Caco-2 (cell line): ENCODE measurements around the gene CCDC197. TPM values are rescaled to one million over a fixed set of nuclear protein-coding genes. Genes with fewer than 3 reads are reported as not detected.

Source experiments
- BruUV-seq: library from RNA; stranded (reverse); fragments of 400-500 nt; replicated peaks from 2 replicates; lab custom pipeline; 2021; lab: Mats Ljungman, UMichigan
- CTCF ChIA-PET: fragments of 300-600 bp; sonication (Branson Sonifier 250); formaldehyde crosslinking; loops from one replicate; lab custom pipeline; 2022; ENCODE audit warnings: antibody characterized with exemption; lab: Charles Lee
- POLR2A ChIA-PET: fragments of 300-600 bp; sonication (Branson Sonifier 250); formaldehyde crosslinking; loops from one replicate; lab custom pipeline; 2022; ENCODE audit warnings: antibody characterized with exemption; lab: Charles Lee
- DNase-seq, 2 experiments: peaks; one replicate each; pipeline versions ENCODE4 v3.0.0 to v3.0.0-alpha.2; 2020 to 2022
- H3K27me3 ChIP-seq: replicated peaks from 2 replicates; pipeline ENCODE4 v1.6.0; 2011; ENCODE audit warnings: low read length; ENCODE audit not compliant: control insufficient read depth, insufficient read depth
- H3K36me3 ChIP-seq: 2 replicates; pipeline ENCODE4 v1.5.1; 2011; ENCODE audit warnings: low read length; ENCODE audit not compliant: control insufficient read depth, insufficient read depth
- H3K4me1 ChIP-seq: fragments of 250-450 bp; sonication (Bioruptor Pico); 2 replicates; pipeline ENCODE4 v1.5.1; 2020; ENCODE audit warnings: mild to moderate bottlenecking
- H3K4me3 ChIP-seq: 2 replicates; pipeline ENCODE4 v1.5.1; 2011; ENCODE audit warnings: low read depth, mild to moderate bottlenecking, control low read depth, low read length
- H3K9me3 ChIP-seq: fragments of 250-450 bp; sonication (Bioruptor Pico); 2 replicates; pipeline ENCODE4 v1.5.1; 2020; ENCODE audit warnings: mild to moderate bottlenecking, moderate library complexity
- H3K27ac Mint-ChIP-seq: one replicate; pipeline ENCODE4 v1.8.0; 2022; ENCODE audit warnings: mixed read lengths; ENCODE audit not compliant: unreplicated experiment
- H3K27me3 Mint-ChIP-seq: one replicate; pipeline ENCODE4 v1.8.0; 2022; ENCODE audit warnings: mixed read lengths; ENCODE audit not compliant: insufficient read depth, unreplicated experiment
- H3K36me3 Mint-ChIP-seq: one replicate; pipeline ENCODE4 v1.8.0; 2022; ENCODE audit warnings: mild to moderate bottlenecking, mixed read lengths; ENCODE audit not compliant: insufficient read depth, unreplicated experiment
- H3K4me1 Mint-ChIP-seq: one replicate; pipeline ENCODE4 v1.8.0; 2022; ENCODE audit warnings: low read depth, mixed read lengths; ENCODE audit not compliant: unreplicated experiment
- H3K4me3 Mint-ChIP-seq: one replicate; pipeline ENCODE4 v1.8.0; 2022; ENCODE audit warnings: mild to moderate bottlenecking, moderate library complexity, mixed read lengths; ENCODE audit not compliant: unreplicated experiment
- H3K9me3 Mint-ChIP-seq: one replicate; pipeline ENCODE4 v1.8.0; 2022; ENCODE audit warnings: mixed read lengths; ENCODE audit not compliant: unreplicated experiment
- intact Hi-C: fragments of 100-400 bp; cut with micrococcal nuclease; formaldehyde crosslinking; loops from one replicate; pipeline ENCODE4 v1.10.0; 2022; ENCODE audit not compliant: unreplicated experiment
- total RNA-seq: library from RNA; stranded (reverse); gene quantifications from 2 replicates; pipeline ENCODE4 v1.2.3, GENCODE V29; 2022
- TF ChIP-seq, protein P1 (sequence below), 2 experiments: fragments of 200-600 bp in 1 of 2; IDR thresholded peaks; 1 replicate in 1 of 2; 2 replicates in 1 of 2; pipeline versions ENCODE4 v1.5.1 to v1.8.0; 2011 to 2022; ENCODE audit warnings: antibody characterized with exemption in 1 of 2, control low read depth in 1 of 2, inconsistent platforms in 1 of 2, low read depth in 1 of 2, low read length in 1 of 2, mild to moderate bottlenecking in 1 of 2, moderate library complexity in 1 of 2; ENCODE audit not compliant: insufficient read depth in 1 of 2, severe bottlenecking in 1 of 2, unreplicated experiment in 1 of 2

CCDC197 gene
- total RNA-seq, 1 experiment from 2014 or later, result not detected

DNA sequence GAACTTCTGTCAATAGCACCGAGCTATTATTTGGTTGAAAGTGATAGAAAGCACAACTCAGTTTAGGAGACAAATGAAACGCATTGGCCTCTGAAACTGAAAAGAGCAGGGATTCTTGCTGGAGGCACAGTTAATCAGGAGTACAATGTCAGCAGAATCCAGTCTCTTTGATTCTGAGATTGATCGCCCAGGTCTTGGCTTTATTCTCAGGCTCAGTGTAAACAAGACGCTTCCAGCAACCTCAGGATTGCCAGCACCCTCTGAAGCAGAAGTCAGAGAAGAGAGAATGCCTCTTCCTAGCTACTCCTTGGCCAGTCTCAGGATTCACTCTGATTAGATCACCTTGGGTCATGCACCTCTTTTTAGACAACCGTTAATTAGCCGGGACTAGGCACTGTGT lies 17.3 kb downstream of the CCDC197 start:
- POLR2A ChIA-PET, result no interaction called here

DNA sequence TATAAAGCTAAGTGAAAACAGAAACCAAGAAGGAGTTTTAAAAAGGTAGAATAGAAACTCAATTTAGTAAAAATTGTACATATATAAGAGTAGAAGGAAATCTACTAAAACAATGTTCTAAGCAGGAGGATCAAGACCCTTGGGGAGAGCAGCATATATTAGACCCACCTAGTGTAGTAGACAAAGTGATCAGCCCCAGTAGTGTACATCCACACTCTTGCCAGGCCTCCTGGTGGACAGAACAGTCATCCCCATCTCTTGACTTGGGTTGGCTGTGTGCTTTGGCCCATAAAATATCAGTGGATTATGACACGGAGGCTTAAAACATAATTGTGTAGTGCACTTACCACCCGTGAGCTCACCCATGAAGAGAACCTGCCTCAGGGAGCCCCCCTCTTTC lies 18.1 kb downstream of the CCDC197 start:
- no peaks in the 10 kb centered on the region for H3K36me3 Mint-ChIP-seq
- H3K9me3 Mint-ChIP-seq, result no peaks in the 10 kb centered on the region
- no peaks in the 10 kb centered on the region for H3K36me3 ChIP-seq
- no TSS peak for BruUV-seq
- CTCF ChIA-PET, result no interaction called here
- no peak for DNase-seq
- TF ChIP-seq, protein P1, sequence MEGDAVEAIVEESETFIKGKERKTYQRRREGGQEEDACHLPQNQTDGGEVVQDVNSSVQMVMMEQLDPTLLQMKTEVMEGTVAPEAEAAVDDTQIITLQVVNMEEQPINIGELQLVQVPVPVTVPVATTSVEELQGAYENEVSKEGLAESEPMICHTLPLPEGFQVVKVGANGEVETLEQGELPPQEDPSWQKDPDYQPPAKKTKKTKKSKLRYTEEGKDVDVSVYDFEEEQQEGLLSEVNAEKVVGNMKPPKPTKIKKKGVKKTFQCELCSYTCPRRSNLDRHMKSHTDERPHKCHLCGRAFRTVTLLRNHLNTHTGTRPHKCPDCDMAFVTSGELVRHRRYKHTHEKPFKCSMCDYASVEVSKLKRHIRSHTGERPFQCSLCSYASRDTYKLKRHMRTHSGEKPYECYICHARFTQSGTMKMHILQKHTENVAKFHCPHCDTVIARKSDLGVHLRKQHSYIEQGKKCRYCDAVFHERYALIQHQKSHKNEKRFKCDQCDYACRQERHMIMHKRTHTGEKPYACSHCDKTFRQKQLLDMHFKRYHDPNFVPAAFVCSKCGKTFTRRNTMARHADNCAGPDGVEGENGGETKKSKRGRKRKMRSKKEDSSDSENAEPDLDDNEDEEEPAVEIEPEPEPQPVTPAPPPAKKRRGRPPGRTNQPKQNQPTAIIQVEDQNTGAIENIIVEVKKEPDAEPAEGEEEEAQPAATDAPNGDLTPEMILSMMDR (IDR thresholded peaks at IDR 0.05; ENCODE audit: insufficient read depth in 1 of 2, low read depth in 1 of 2, low read length in 1 of 2, severe bottlenecking in 1 of 2, unreplicated experiment in 1 of 2), result no peak
- no peaks in the 10 kb centered on the region for H3K4me1 ChIP-seq
- peaks cover 3% of the 10 kb centered on the region for H3K27me3 Mint-ChIP-seq
- no peak overlapping the region for H3K4me3 ChIP-seq
- H3K27ac Mint-ChIP-seq, result no peak overlapping the region
- H3K4me1 Mint-ChIP-seq, result no peaks in the 10 kb centered on the region
- intact Hi-C loops, result no loop called here
- no peaks in the 10 kb centered on the region for H3K9me3 ChIP-seq
- no peak overlapping the region for H3K4me3 Mint-ChIP-seq
- no peaks in the 10 kb centered on the region; the same call in 1 of the 2 replicates for H3K27me3 ChIP-seq
- POLR2A ChIA-PET, result no interaction called here

More for the DNA sequence above, 17.3 kb downstream of the CCDC197 start:
- Mint-ChIP-seq H3K9me3 (no peaks in the 10 kb centered on the region), H3K4me1 (no peaks in the 10 kb centered on the region), H3K27me3 (peaks cover 3% of the 10 kb centered on the region), H3K4me3 (no peak overlapping the region), H3K36me3 (no peaks in the 10 kb centered on the region), H3K27ac (no peak overlapping the region)
- Histone ChIP-seq H3K9me3 (no peaks in the 10 kb centered on the region), H3K4me1 (no peaks in the 10 kb centered on the region), H3K4me3 (no peak overlapping the region), H3K27me3 (no peaks in the 10 kb centered on the region; the same call in 1 of the 2 replicates), H3K36me3 (no peaks in the 10 kb centered on the region)
- TF ChIP-seq, protein P1 (IDR thresholded peaks at IDR 0.05; ENCODE audit: insufficient read depth in 1 of 2, low read depth in 1 of 2, low read length in 1 of 2, severe bottlenecking in 1 of 2, unreplicated experiment in 1 of 2), result no peak
- CTCF ChIA-PET, result no interaction called here
- intact Hi-C loops, result no loop called here
- no peak for DNase-seq
- BruUV-seq, result no TSS peak

DNA sequence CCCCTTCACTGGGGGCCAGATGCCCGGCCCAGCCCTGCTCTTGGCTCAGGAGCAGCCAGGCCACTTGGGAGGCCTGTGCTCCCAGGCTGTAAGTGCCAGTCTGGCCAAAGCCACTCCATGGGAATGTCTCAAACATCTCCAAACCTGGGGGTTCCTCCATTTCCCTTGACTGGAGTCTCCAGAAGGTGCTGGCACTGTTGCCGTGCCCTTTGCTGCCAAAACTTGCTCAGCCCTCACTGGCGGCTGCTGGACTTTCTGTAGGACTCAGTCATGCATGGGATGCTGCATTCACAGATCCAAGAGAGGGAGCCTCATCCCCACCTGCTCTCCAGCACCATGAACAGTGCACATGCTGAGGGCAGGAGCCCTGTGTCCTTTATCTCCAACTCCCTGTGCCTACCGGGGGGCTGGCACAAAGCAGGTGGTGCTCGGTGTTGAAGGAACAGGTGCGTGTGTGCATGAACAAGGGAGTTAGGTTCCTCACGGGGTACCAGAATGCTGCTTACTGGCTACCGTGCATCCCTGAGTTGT lies 19.4 kb downstream of the CCDC197 start:
- ChIA-PET POLR2A (no interaction called here), CTCF (no interaction called here)
- H3K4me1 Mint-ChIP-seq, result peaks cover 8% of the 10 kb centered on the region

More for the DNA sequence above, 19.4 kb downstream of the CCDC197 start:
- BruUV-seq, result no TSS peak
- TF ChIP-seq, protein P1 (IDR thresholded peaks at IDR 0.05; ENCODE audit: insufficient read depth in 1 of 2, low read depth in 1 of 2, low read length in 1 of 2, severe bottlenecking in 1 of 2, unreplicated experiment in 1 of 2), result no peak
- Mint-ChIP-seq H3K27me3 (peaks cover 3% of the 10 kb centered on the region), H3K27ac (no peak overlapping the region), H3K36me3 (no peaks in the 10 kb centered on the region), H3K9me3 (no peaks in the 10 kb centered on the region), H3K4me3 (no peak overlapping the region)
- Histone ChIP-seq H3K36me3 (no peaks in the 10 kb centered on the region), H3K9me3 (no peaks in the 10 kb centered on the region), H3K4me3 (no peak overlapping the region), H3K4me1 (no peaks in the 10 kb centered on the region), H3K27me3 (no peaks in the 10 kb centered on the region; the same call in 1 of the 2 replicates)
- intact Hi-C loops, result no loop called here
- DNase-seq, result no peak
